Measurements from ENCODE around the gene TNNT3.
"Not testable (repeated sequence)": the region's sequence is repeated elsewhere in the genome, so short reads cannot be mapped to it uniquely, and the experiment has no call there.

Gene TNNT3

GRCh38 chr11:1878137-1879031 lies 41.1 kb upstream of the TNNT3 start:
- no peak overlapping the region for H3K27ac Mint-ChIP-seq

GRCh38 chr11:1879342-1879940 lies 40.1 kb upstream of the TNNT3 start:
- Mint-ChIP-seq H3K36me3 (ENCODE audit: low read depth) (no peaks in the 10 kb centered on the region), H3K27me3 (no peaks in the 10 kb centered on the region), H3K4me1 (ENCODE audit: low read depth) (peaks cover 19% of the 10 kb centered on the region), H3K9me3 (no peaks in the 10 kb centered on the region), H3K27ac (no peak overlapping the region), H3K4me3 (no peak overlapping the region)

More at GRCh38 chr11:1878137-1879031, 41.1 kb upstream of the TNNT3 start:
- no peaks in the 10 kb centered on the region for H3K36me3 Mint-ChIP-seq (ENCODE audit: low read depth)
- no peak overlapping the region for H3K4me3 Mint-ChIP-seq
- H3K9me3 Mint-ChIP-seq: no peaks in the 10 kb centered on the region
- peaks cover 19% of the 10 kb centered on the region for H3K4me1 Mint-ChIP-seq (ENCODE audit: low read depth)
- H3K27me3 Mint-ChIP-seq: no peaks in the 10 kb centered on the region

- H3K27ac Mint-ChIP-seq: no peak overlapping the region
These were observed 39.4 kb upstream of the TNNT3 start for GRCh38 chr11:1879941-1880720.

DNA sequence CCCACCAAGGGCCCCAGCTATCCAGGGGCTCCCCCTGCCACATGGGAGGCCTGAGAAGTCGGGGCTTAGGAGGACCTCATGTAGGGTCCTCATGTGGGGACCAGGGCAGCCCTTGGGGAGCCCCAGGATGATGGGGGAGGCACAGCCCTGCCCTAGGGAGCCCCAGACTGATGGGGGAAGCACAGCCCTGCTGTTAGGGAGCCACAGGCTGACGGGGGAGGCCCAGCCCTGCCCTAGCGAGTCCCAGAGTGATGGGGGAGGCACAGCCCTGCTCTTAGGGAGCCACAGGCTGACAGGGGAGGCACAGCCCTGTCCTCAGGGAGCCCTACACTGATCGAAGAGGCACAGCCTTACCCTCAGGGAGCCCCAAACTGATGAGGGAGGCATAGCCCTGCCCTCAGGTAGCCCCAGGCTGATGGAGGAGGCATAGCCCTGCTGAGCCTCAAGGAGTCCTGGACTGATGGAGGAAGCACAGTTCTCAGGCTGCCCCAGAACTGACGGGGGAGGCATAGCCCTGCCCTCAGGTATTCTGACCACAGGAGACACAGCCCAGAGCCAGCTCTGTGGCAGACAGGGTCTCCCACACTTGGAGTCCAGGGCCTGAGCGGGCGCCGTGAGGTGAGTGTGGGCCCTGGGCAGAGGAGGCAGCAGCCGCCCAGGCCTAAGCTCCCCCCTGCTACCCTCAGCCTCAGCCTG lies 38.6 kb upstream of the TNNT3 start:
- Mint-ChIP-seq H3K36me3 (ENCODE audit: low read depth) (no peaks in the 10 kb centered on the region), H3K27me3 (no peaks in the 10 kb centered on the region), H3K4me1 (ENCODE audit: low read depth) (peaks cover 14% of the 10 kb centered on the region), H3K9me3 (no peaks in the 10 kb centered on the region), H3K4me3 (no peak overlapping the region), H3K27ac (no peak overlapping the region)

More at GRCh38 chr11:1879941-1880720, 39.4 kb upstream of the TNNT3 start:
- Mint-ChIP-seq H3K36me3 (ENCODE audit: low read depth) (no peaks in the 10 kb centered on the region), H3K9me3 (no peaks in the 10 kb centered on the region), H3K27me3 (no peaks in the 10 kb centered on the region), H3K4me3 (no peak overlapping the region), H3K4me1 (ENCODE audit: low read depth) (peaks cover 18% of the 10 kb centered on the region)

GRCh38 chr11:1881442-1882264 lies 37.9 kb upstream of the TNNT3 start:
- Mint-ChIP-seq H3K27ac (no peak overlapping the region), H3K36me3 (ENCODE audit: low read depth) (no peaks in the 10 kb centered on the region), H3K9me3 (no peaks in the 10 kb centered on the region), H3K4me3 (no peak overlapping the region), H3K27me3 (no peaks in the 10 kb centered on the region), H3K4me1 (ENCODE audit: low read depth) (peaks cover 9% of the 10 kb centered on the region)

DNA sequence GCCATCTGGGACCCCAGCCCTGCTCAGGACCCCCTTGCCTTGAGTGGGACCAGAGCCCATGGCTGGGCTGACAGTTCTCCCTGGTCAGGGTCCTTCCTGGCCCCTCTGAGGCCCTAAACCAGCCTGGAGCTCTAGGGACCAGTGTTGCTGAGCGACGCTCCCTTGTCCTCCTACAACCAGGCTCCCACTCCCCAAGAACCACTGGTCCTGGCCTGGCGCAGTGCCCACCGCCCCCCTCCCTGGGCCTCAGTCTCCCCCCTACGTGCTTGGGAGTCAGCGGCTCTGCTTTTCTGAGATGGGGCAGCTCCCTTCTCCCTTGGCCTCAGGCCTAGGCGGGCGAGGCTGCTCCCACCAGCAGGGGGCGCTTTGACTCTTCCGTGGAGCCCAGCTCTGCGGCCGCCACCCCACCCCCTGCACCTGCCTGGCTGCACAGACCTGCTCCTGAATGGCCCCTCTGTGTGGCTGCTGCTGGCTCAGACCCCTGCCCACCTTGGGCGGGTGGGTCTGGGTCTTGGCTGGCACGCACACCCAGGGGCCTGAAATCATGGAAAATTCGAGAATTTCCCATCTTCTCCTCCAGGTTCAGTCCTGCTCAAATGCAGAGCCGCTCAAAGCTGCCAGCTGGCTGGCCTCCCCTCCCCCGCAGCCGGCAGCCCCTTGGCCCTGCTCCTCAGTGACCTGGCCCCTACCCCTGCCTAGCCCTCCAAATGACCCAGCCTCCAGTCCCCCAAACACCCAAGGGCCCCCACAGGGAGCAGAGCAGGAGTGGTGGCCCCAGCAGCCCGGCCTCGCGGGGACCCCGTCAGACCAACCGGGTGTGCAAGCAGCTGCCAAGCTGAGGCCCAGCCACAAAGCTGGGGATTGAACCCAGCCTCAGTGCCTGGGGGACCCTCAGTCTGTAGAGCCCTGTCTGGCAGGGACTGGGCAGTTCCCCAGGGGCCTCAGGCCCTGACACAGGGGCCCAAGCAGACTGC lies 37.0 kb upstream of the TNNT3 start:
- peaks cover 4% of the 10 kb centered on the region for H3K36me3 Mint-ChIP-seq (ENCODE audit: low read depth)
- H3K4me1 Mint-ChIP-seq (ENCODE audit: low read depth): peaks cover 9% of the 10 kb centered on the region
- H3K4me3 Mint-ChIP-seq: no peak overlapping the region
- H3K27me3 Mint-ChIP-seq: no peaks in the 10 kb centered on the region
- H3K9me3 Mint-ChIP-seq: no peaks in the 10 kb centered on the region
- no peak overlapping the region for H3K27ac Mint-ChIP-seq

DNA sequence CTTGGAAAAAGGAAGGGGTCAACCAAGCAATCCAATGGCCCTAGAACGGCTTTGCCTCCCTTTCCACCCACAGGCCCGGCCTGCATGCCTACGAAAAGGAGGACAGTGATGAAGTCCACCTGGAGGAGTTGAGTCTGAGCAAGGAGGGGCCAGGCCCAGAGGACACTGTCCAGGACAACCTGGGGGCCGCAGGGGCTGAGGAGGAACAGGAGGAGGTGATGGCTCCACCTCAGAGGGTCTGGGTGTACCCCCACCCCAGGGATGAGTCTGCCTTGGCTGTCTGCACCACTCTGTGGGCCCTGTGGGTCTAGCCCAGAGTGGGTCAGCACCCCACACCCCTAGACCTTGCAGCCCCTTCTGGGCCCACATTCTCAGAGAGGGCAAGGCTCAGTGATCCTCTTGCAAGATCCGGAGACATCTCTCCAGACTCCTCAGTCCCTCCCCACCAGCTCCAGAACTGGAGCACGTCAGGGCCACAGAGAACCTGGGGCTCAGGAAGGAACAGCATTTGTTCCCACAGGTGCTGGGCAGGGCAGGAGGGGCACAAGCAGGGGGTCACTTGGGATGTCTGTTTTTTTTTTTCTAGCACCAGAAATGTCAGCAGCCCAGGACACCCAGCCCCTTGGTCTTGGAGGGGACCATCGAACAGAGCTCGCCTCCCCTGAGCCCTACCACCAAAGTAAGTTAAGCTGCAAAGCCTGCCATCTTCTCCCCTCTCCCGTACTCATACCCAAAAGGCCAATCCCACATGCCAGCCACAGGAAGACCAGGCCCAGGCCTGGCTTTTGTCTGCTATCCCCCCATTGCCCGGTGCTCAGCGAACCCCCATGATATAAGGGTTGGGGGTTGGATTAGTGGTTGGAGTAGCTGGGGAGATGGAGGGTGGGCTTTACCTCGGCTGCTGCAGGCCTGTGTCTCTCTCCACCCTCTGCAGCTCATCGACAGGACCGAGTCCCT lies 35.9 kb upstream of the TNNT3 start:
- no peak overlapping the region for H3K4me3 Mint-ChIP-seq
- H3K4me1 Mint-ChIP-seq (ENCODE audit: low read depth): peaks cover 18% of the 10 kb centered on the region
- peaks cover 10% of the 10 kb centered on the region for H3K36me3 Mint-ChIP-seq (ENCODE audit: low read depth)
- H3K9me3 Mint-ChIP-seq: no peaks in the 10 kb centered on the region
- H3K27ac Mint-ChIP-seq: no peak overlapping the region
- no peaks in the 10 kb centered on the region for H3K27me3 Mint-ChIP-seq

DNA sequence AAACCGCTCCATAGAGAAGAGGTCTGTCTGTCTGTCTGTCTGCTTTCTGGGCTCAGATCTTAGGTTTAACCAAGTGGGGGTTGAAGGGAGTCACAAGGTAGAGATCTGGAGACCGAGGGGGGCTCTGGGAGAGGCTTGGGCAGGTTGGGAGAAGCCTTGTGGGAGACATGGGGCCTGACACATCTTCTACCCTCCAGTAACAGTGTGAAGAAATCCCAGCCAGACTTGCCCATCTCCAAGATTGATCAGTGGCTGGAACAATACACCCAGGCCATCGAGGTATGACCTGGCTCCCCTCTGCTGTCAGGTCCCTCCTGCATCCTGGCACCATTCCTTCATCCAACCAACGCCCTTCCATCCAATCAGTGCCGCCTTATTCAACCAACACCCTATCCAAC lies 35.2 kb upstream of the TNNT3 start:
- Mint-ChIP-seq H3K27ac (no peak overlapping the region), H3K4me1 (ENCODE audit: low read depth) (peaks cover 23% of the 10 kb centered on the region), H3K27me3 (no peaks in the 10 kb centered on the region), H3K4me3 (no peak overlapping the region), H3K36me3 (ENCODE audit: low read depth) (peaks cover 14% of the 10 kb centered on the region), H3K9me3 (no peaks in the 10 kb centered on the region)

DNA sequence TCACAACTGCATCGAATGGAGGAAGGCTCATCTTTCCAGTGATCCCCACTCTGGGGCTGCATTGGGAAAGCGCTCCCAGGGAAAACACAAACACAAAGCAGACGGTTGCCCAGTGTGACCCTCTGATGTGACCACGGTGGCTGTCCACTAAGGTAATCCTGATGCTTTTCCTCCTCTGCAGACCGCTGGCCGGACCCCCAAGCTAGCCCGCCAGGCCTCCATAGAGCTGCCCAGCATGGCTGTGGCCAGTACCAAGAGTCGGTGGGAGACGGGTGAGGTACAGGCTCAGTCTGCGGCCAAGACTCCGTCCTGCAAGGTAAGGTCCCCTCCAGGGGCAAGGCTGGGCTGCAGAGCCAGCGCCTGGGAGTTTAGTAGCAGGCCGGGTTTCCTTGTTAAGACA lies 33.0 kb upstream of the TNNT3 start:
- H3K27ac Mint-ChIP-seq, H3K4me3 Mint-ChIP-seq, H3K9me3 Mint-ChIP-seq, H3K27me3 Mint-ChIP-seq: not testable (repeated sequence)
- peaks cover 14% of the 10 kb centered on the region for H3K36me3 Mint-ChIP-seq (ENCODE audit: low read depth)
- peaks cover 36% of the 10 kb centered on the region for H3K4me1 Mint-ChIP-seq (ENCODE audit: low read depth)

GRCh38 chr11:1887451-1888346 lies 31.8 kb upstream of the TNNT3 start:
- Mint-ChIP-seq H3K9me3 (no peaks in the 10 kb centered on the region), H3K27ac (peak overlapping the region; percentile 91), H3K4me1 (ENCODE audit: low read depth) (peaks cover 41% of the 10 kb centered on the region), H3K4me3 (no peak overlapping the region), H3K36me3 (ENCODE audit: low read depth) (peaks cover 14% of the 10 kb centered on the region), H3K27me3 (no peaks in the 10 kb centered on the region)

DNA sequence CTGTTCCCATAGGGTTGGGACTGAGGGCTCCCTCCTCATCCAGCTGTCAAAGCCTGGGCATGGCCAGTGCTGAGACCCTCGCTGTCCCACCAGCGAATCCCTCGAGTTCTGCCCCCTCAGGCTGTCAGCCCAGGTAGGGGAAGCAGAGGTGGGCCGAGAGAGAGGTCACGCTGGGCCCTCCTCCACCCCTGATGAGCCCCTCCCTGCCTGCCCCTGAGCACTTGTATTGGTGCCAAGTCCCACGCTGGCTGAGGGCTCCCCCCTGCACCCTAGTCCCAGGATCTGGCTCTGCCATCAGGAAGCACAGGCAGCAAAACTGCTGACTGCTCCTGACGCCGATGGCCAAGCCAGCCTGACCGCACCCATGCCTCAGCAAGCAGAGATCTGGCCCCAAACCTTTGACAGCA lies 31.2 kb upstream of the TNNT3 start:
- H3K36me3 Mint-ChIP-seq (ENCODE audit: low read depth): peaks cover 14% of the 10 kb centered on the region
- H3K27ac Mint-ChIP-seq: peak overlapping the region; percentile 91
- peaks cover 44% of the 10 kb centered on the region for H3K4me1 Mint-ChIP-seq (ENCODE audit: low read depth)
- no peaks in the 10 kb centered on the region for H3K27me3 Mint-ChIP-seq
- H3K9me3 Mint-ChIP-seq: no peaks in the 10 kb centered on the region
- peak overlapping the region; percentile 73 for H3K4me3 Mint-ChIP-seq
